Mesenteric fat pad (tissue), 1 donor: ENCODE measurements around the gene GNA14. TPM values are rescaled to one million over a fixed set of nuclear protein-coding genes. Genes with fewer than 3 reads are reported as not detected.

ENCODE experiments used
- DNase-seq: peaks from one replicate; pipeline ENCODE4 v3.0.0-alpha.2; 2020; ENCODE audit warnings: low spot score
- total RNA-seq: library from RNA; stranded (reverse); fragmentation: NEBNext Ultra II Directional; extraction: Animal tissue kit (Norgen Biotek cat#: 25700); gene quantifications from one replicate; pipeline ENCODE4 v1.2.1, GENCODE V29; 2021
- donor health status: DM: yes; HTN: yes; CAD: no.

The GNA14 gene
- total RNA-seq, 1 donor from 2014 or later, result 4.8 TPM

- no peak for DNase-seq
Observed at GRCh38 chr9:77543131-77543822, 104.8 kb downstream of the GNA14 start.

- DNase-seq, result no peak
Observed at GRCh38 chr9:77541600-77541999, 106.5 kb downstream of the GNA14 start.

- DNase-seq, result no peak
Observed at GRCh38 chr9:77541055-77541454, 107.1 kb downstream of the GNA14 start.

- DNase-seq, result no peak
Observed at GRCh38 chr9:77534376-77535057, 113.6 kb downstream of the GNA14 start.

- DNase-seq, result no peak
Observed at GRCh38 chr9:77533671-77534070, 114.5 kb downstream of the GNA14 start.

- DNase-seq, result no peak
Observed at GRCh38 chr9:77532607-77533006, 115.5 kb downstream of the GNA14 start.

GRCh38 chr9:77531400-77531799 is 116.7 kb downstream of the GNA14 start:
- DNase-seq, result no peak

GRCh38 chr9:77523891-77524290 is 124.2 kb downstream of the GNA14 start:
- DNase-seq, result no peak

GRCh38 chr9:77521091-77521490 is 127.0 kb downstream of the GNA14 start:
- no peak for DNase-seq

- no peak for DNase-seq
Observed at GRCh38 chr9:77518688-77519087, 129.4 kb downstream of the GNA14 start.

GRCh38 chr9:77516781-77517180 is 131.3 kb downstream of the GNA14 start:
- no peak for DNase-seq

GRCh38 chr9:77514886-77515711 is 133.0 kb downstream of the GNA14 start:
- DNase-seq, result no peak

GRCh38 chr9:77513457-77513856 is 134.7 kb downstream of the GNA14 start:
- no peak for DNase-seq

GRCh38 chr9:77512876-77513275 is 135.2 kb downstream of the GNA14 start:
- no peak for DNase-seq

GRCh38 chr9:77511525-77511924 is 136.6 kb downstream of the GNA14 start:
- DNase-seq, result no peak

GRCh38 chr9:77510666-77511065 is 137.5 kb downstream of the GNA14 start:
- no peak for DNase-seq

GRCh38 chr9:77508396-77508795 is 139.7 kb downstream of the GNA14 start:
- no peak for DNase-seq

- no peak for DNase-seq
Observed at GRCh38 chr9:77507212-77507961, 140.7 kb downstream of the GNA14 start.

GRCh38 chr9:77505232-77505631 is 142.9 kb downstream of the GNA14 start:
- DNase-seq, result no peak

- DNase-seq, result no peak
Observed at GRCh38 chr9:77502568-77502967, 145.6 kb downstream of the GNA14 start.

GRCh38 chr9:77498891-77499290 is 149.2 kb downstream of the GNA14 start:
- DNase-seq, result no peak
